B cell (primary cell): ENCODE data around the gene RUFY3. TPM values are rescaled to one million over a fixed set of nuclear protein-coding genes. Genes with fewer than 3 reads are reported as not detected.

Experiments used
- ATAC-seq: fragments of 200-7000 bp; cut with Tn5 transposase; one replicate; pipeline ENCODE4 v1.10.0; 2021; ENCODE audit warnings: low read depth, mild to moderate bottlenecking, moderate number of reproducible peaks, moderate library complexity
- CTCF ChIA-PET: fragments of 350-600 bp; sonication (Branson Sonifier 250); formaldehyde crosslinking; loops from one replicate; lab custom pipeline; 2021; ENCODE audit warnings: antibody characterized with exemption, inconsistent platforms; lab: Charles Lee
- POLR2A ChIA-PET: fragments of 350-600 bp; sonication (Branson Sonifier 250); formaldehyde crosslinking; loops from one replicate; lab custom pipeline; 2021; ENCODE audit warnings: antibody characterized with exemption; lab: Charles Lee
- DNase-seq: peaks from one replicate; pipeline ENCODE4 v3.0.0; 2013
- H2AFZ ChIP-seq: 2 replicates; pipeline ENCODE4 v1.6.1; 2012; ENCODE audit warnings: mild to moderate bottlenecking, low read depth, low read length; ENCODE audit not compliant: insufficient read depth, poor library complexity, severe bottlenecking
- H3K27ac ChIP-seq, 2 donors: 1 replicate in 1 of 2; 2 replicates in 1 of 2; pipeline ENCODE4 v1.5.1; 2012 to 2013; ENCODE audit warnings: low read length in 2 of 2, mild to moderate bottlenecking in 2 of 2, moderate library complexity in 1 of 2
- H3K27me3 ChIP-seq, 4 experiments: fragments of 200-600 bp in 1 of 4; sonication (generic) in 1 of 4; replicated peaks in 1 of 4; 1 replicate in 2 of 4; 2 replicates in 2 of 4; pipeline versions ENCODE4 v1.6.1 to v1.7.0; 2013 to 2016; ENCODE audit warnings: low read length in 3 of 4, mild to moderate bottlenecking in 2 of 4, mixed read lengths in 1 of 4, moderate library complexity in 1 of 4; ENCODE audit not compliant: insufficient read depth in 4 of 4, control insufficient read depth in 3 of 4; ENCODE audit errors: control extremely low read depth in 1 of 4
- H3K36me3 ChIP-seq, 2 experiments: replicated peaks in 1 of 2; 1 replicate in 1 of 2; 2 replicates in 1 of 2; pipeline versions ENCODE4 v1.6.1 to v1.7.1; 2013; ENCODE audit warnings: low read length in 1 of 2; ENCODE audit not compliant: insufficient read depth in 2 of 2, control insufficient read depth in 1 of 2; ENCODE audit errors: control extremely low read depth in 1 of 2, extremely low read depth in 1 of 2
- H3K4me1 ChIP-seq, 2 donors: fragments of 200-600 bp in 1 of 2; sonication (generic) in 1 of 2; 1 replicate in 1 of 2; 2 replicates in 1 of 2; pipeline versions ENCODE4 v1.5.1 to v1.6.1; 2013 to 2017; ENCODE audit warnings: low read length in 2 of 2; ENCODE audit not compliant: control insufficient read depth in 2 of 2, insufficient read depth in 2 of 2
- H3K4me2 ChIP-seq: replicated peaks from 2 replicates; pipeline ENCODE3; 2012; ENCODE audit warnings: mild to moderate bottlenecking, low read depth, low read length; ENCODE audit not compliant: poor library complexity, severe bottlenecking
- H3K4me3 ChIP-seq, 5 experiments: fragments of 200-600 bp in 1 of 5; sonication (generic) in 1 of 5; 1 replicate in 3 of 5; 2 replicates in 2 of 5; pipeline versions ENCODE4 v1.5.1 to v1.7.0; 2011 to 2016; ENCODE audit warnings: low read length in 4 of 5, mild to moderate bottlenecking in 4 of 5, low read depth in 2 of 5, control low read depth in 1 of 5, moderate library complexity in 1 of 5; ENCODE audit not compliant: insufficient read depth in 1 of 5; ENCODE audit errors: control extremely low read depth in 1 of 5, extremely low read depth in 1 of 5
- H3K79me2 ChIP-seq: fragments of 200-600 bp; sonication (generic); one replicate; pipeline ENCODE4 v1.6.0; 2016; ENCODE audit warnings: low read length; ENCODE audit not compliant: control insufficient read depth, insufficient read depth
- H3K9ac ChIP-seq: fragments of 200-600 bp; sonication (generic); 2 replicates; pipeline ENCODE4 v1.6.1; 2017; ENCODE audit warnings: mild to moderate bottlenecking, low read length, moderate library complexity
- H3K9me3 ChIP-seq, 3 donors: one replicate each; pipeline versions ENCODE4 v1.6.1 to v1.7.1; 2013; ENCODE audit warnings: low read length in 2 of 3; ENCODE audit not compliant: control insufficient read depth in 2 of 3, insufficient read depth in 1 of 3; ENCODE audit errors: control extremely low read depth in 1 of 3
- H4K20me1 ChIP-seq: 2 replicates; pipeline ENCODE4 v1.6.0; 2012; ENCODE audit warnings: mild to moderate bottlenecking, low read length; ENCODE audit not compliant: insufficient read depth, control insufficient read depth, poor library complexity, severe bottlenecking
- H3K27ac Mint-ChIP-seq: one replicate; pipeline ENCODE4 v1.8.0; 2021; ENCODE audit warnings: mixed read lengths
- H3K27me3 Mint-ChIP-seq: one replicate; pipeline ENCODE4 v1.8.0; 2021; ENCODE audit warnings: mixed read lengths
- H3K4me1 Mint-ChIP-seq: one replicate; pipeline ENCODE4 v1.8.0; 2021; ENCODE audit warnings: mixed read lengths
- H3K4me3 Mint-ChIP-seq: one replicate; pipeline ENCODE4 v1.8.0; 2021; ENCODE audit warnings: mixed read lengths
- H3K9me3 Mint-ChIP-seq: one replicate; pipeline ENCODE4 v1.8.0; 2022; ENCODE audit warnings: mixed read lengths; ENCODE audit not compliant: insufficient read depth
- EZH2 ChIP-seq: IDR thresholded peaks from 2 replicates; pipeline ENCODE4 v1.6.1; 2012; ENCODE audit warnings: borderline replicate concordance, low read depth, mild to moderate bottlenecking, moderate library complexity, low read length; ENCODE audit not compliant: insufficient read depth, poor library complexity, severe bottlenecking
- WGBS: methylation state at CpG from one replicate; pipeline ENCODE4 v1.1.5; 2013; ENCODE audit warnings: missing lambda C conversion rate; ENCODE audit not compliant: insufficient coverage; 5-methylcytosine and 5-hydroxymethylcytosine counted together
- intact Hi-C: fragments of 100-400 bp; cut with micrococcal nuclease; formaldehyde crosslinking; loops from one replicate; pipeline ENCODE4 v1.10.0; 2022
- polyA plus RNA-seq: library from polyadenylated mRNA; depleted of rRNA; stranded (reverse); fragments of >200 nt; gene quantifications from 2 replicates; pipeline ENCODE4 v1.2.3, GENCODE V29; 2012
- total RNA-seq, 2 donors: library from RNA; stranded (reverse); fragments of 120-200 nt in 1 of 2; gene quantifications; 1 replicate in 1 of 2; 2 replicates in 1 of 2; pipeline versions ENCODE4 v1.2.3 to v1.2.4, GENCODE V29; 2013 to 2022
- TF ChIP-seq, protein P1 (sequence below): fragments of 200-600 bp; IDR thresholded peaks from one replicate; pipeline ENCODE4 v1.8.0; 2022; ENCODE audit warnings: antibody characterized with exemption, mild to moderate bottlenecking

RUFY3 gene
- total and polyA plus RNA-seq, 2 donors (not counting 1 experiment from before 2014, with no cell fraction given), result 26.1 to 74.1 TPM

DNA sequence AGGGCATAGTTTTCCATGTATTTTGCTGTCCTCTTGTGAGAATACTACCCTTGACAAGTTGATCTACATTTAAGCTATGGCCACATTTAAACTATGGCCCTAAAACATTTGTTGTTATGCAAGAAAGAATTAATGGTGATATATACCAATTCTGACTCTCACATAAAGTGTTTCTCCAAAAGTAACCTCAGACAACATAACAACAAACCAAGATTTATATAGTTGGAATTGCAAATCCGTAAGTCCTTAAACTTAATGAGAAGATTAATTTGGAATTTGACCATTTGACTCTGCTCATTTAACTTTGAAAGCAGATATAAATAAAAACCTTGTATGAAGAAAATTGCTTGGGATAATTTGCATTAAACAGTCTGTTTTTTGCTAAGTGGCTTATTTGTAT is 38.9 kb downstream of the RUFY3 start:
- Histone ChIP-seq H3K79me2 (peaks cover 38% of the 10 kb centered on the region), H4K20me1 (peaks cover 5% of the 10 kb centered on the region), H3K9ac (no peak overlapping the region), H2AFZ (no peak overlapping the region), H3K36me3 (peaks cover 3 to 24% of the 10 kb centered on the region in 2 experiments), H3K4me2 (no peak overlapping the region), H3K27ac (no peak overlapping the region), H3K4me1 (peaks cover 7 to 11% of the 10 kb centered on the region in 2 donors), H3K9me3 (no peaks in the 10 kb centered on the region), H3K4me3 (no peak overlapping the region), H3K27me3 (no peaks in the 10 kb centered on the region)
- no peaks in the 10 kb centered on the region for H3K27me3 Mint-ChIP-seq
- TF ChIP-seq, protein P1, sequence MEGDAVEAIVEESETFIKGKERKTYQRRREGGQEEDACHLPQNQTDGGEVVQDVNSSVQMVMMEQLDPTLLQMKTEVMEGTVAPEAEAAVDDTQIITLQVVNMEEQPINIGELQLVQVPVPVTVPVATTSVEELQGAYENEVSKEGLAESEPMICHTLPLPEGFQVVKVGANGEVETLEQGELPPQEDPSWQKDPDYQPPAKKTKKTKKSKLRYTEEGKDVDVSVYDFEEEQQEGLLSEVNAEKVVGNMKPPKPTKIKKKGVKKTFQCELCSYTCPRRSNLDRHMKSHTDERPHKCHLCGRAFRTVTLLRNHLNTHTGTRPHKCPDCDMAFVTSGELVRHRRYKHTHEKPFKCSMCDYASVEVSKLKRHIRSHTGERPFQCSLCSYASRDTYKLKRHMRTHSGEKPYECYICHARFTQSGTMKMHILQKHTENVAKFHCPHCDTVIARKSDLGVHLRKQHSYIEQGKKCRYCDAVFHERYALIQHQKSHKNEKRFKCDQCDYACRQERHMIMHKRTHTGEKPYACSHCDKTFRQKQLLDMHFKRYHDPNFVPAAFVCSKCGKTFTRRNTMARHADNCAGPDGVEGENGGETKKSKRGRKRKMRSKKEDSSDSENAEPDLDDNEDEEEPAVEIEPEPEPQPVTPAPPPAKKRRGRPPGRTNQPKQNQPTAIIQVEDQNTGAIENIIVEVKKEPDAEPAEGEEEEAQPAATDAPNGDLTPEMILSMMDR, result no peak
- TF ChIP-seq EZH2, result no peak
- no CpG with 5 or more reads among the region's 1 CpG for WGBS
- H3K9me3 Mint-ChIP-seq, result no peaks in the 10 kb centered on the region
- ChIA-PET POLR2A (no interaction called here), CTCF (interaction anchor here (1.0 kb wide), 1 partner anchor 25 kb away, joined by 4 read pairs; no protein-coding TSS in a partner anchor)
- intact Hi-C loops, result no loop called here
- DNase-seq, result no peak
- no peak for ATAC-seq
- H3K27ac Mint-ChIP-seq, result no peak overlapping the region
- peaks cover 21% of the 10 kb centered on the region for H3K4me1 Mint-ChIP-seq
- no peak overlapping the region for H3K4me3 Mint-ChIP-seq

DNA sequence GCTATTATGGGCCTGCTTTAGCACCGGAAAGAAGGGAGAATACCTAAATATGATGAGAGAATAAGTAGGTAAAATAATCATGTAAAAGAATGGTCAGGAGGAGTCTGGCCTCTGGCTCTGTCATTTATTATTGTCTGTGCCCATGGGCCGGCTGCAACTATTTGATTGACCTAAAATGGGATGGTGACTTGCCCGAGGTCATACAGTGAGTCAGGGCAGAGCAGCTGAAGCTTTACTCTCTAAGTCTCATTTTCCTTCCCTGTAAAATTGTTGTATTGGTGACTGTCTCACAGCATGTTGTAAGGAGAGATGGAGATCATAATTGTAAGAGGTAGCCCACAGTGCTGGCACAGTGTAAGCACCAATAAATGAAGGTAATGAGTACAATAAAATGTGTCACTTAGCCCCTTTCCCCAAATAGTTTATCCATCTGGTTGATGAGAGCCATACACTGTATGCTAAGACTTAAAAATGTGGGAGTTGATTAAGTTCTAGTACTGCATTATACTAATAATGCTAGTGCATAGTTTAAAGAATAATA is 39.6 kb downstream of the RUFY3 start:
- no peak overlapping the region for H2AFZ ChIP-seq
- no peak overlapping the region for H3K27ac Mint-ChIP-seq
- H3K27me3 Mint-ChIP-seq, result no peaks in the 10 kb centered on the region

More for the DNA sequence above, 39.6 kb downstream of the RUFY3 start:
- Histone ChIP-seq H3K9ac (no peak overlapping the region), H3K79me2 (peaks cover 35% of the 10 kb centered on the region), H3K36me3 (peaks cover 4 to 24% of the 10 kb centered on the region in 2 experiments), H3K27ac (no peak overlapping the region), H3K4me1 (peaks cover 0 to 7% of the 10 kb centered on the region in 2 donors), H4K20me1 (peaks cover 5% of the 10 kb centered on the region), H3K4me2 (no peak overlapping the region), H3K4me3 (no peak overlapping the region), H3K9me3 (no peaks in the 10 kb centered on the region), H3K27me3 (no peaks in the 10 kb centered on the region)
- Mint-ChIP-seq H3K9me3 (no peaks in the 10 kb centered on the region), H3K4me3 (no peak overlapping the region), H3K4me1 (peaks cover 15% of the 10 kb centered on the region)
- ChIA-PET POLR2A (no interaction called here), CTCF (interaction anchor here (0.9 to 1.0 kb wide), 2 partner anchors 26 to 57 kb away, joined by 3 to 4 read pairs; no protein-coding TSS in a partner anchor)
- intact Hi-C loops, result no loop called here
- no peak for DNase-seq
- ATAC-seq, result no peak
- TF ChIP-seq, protein P1, result no peak
- TF ChIP-seq EZH2, result no peak
- WGBS, result 100% methylated on average over 2 of the region's 3 CpGs
